Ishikawa (cell line): Measurements from ENCODE around the gene COTL1.

Source experiments
- CEBPB ChIP-seq: IDR thresholded peaks from 2 replicates; pipeline ENCODE4 v1.6.1; 2012
- CREB1 ChIP-seq: IDR thresholded peaks from 2 replicates; pipeline ENCODE4 v1.6.1; 2012; ENCODE audit warnings: low read depth
- EGR1 ChIP-seq: IDR thresholded peaks from 2 replicates; pipeline ENCODE4 v1.6.1; 2012
- EP300 ChIP-seq: IDR thresholded peaks from 2 replicates; pipeline ENCODE4 v1.6.1; 2012; ENCODE audit warnings: borderline replicate concordance
- FOXM1 ChIP-seq: IDR thresholded peaks from 2 replicates; pipeline ENCODE4 v1.6.1; 2012; ENCODE audit warnings: low read depth, borderline replicate concordance
- NFIC ChIP-seq: IDR thresholded peaks from 2 replicates; pipeline ENCODE4 v1.6.1; 2012
- RAD21 ChIP-seq: IDR thresholded peaks from 2 replicates; pipeline ENCODE4 v1.6.1; 2012; ENCODE audit warnings: low read depth
- REST ChIP-seq: IDR thresholded peaks from 2 replicates; pipeline ENCODE4 v1.6.1; 2012; ENCODE audit warnings: low read depth, mild to moderate bottlenecking
- TAF1 ChIP-seq: IDR thresholded peaks from 2 replicates; pipeline ENCODE4 v1.6.1; 2012; ENCODE audit warnings: low read depth, mild to moderate bottlenecking
- TCF12 ChIP-seq: IDR thresholded peaks from 2 replicates; pipeline ENCODE4 v1.6.1; 2012; ENCODE audit warnings: low read depth
- TEAD4 ChIP-seq: IDR thresholded peaks from 2 replicates; pipeline ENCODE4 v1.6.1; 2012
- USF1 ChIP-seq: IDR thresholded peaks from 2 replicates; pipeline ENCODE4 v1.6.1; 2012
- YY1 ChIP-seq: IDR thresholded peaks from 2 replicates; pipeline ENCODE4 v1.6.1; 2012; ENCODE audit warnings: low read depth
- ZBTB7A ChIP-seq: IDR thresholded peaks from 2 replicates; pipeline ENCODE4 v1.6.1; 2012; ENCODE audit warnings: low read depth
- TF ChIP-seq, protein P1 (sequence below): IDR thresholded peaks from 2 replicates; pipeline ENCODE4 v1.6.1; 2012

COTL1 gene

DNA sequence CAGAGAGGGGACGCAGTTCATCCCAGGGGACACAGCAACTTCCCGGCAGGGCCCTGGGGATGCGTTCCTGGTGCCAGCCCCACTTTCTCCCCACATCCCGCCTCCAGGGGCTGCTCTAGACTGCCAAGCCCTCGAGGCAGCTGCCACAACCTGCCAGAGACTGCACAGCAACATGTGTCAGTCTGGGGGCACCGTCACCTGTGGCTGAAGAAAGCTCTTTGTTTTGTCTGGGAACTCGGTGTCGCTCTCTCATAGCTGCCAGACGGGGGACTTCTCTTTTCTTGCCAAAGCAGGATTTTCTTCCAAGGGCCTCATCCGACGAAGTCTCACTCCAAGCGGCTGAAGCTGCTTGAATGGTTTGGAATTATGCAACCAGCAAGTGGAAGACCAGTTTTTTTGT lies 43.7 kb downstream of the COTL1 start:
- TF ChIP-seq TCF12, result no peak
- TF ChIP-seq FOXM1, result no peak
- TF ChIP-seq EGR1, result no peak
- no peak for TF ChIP-seq EP300
- TF ChIP-seq NFIC, result no peak
- TF ChIP-seq, protein P1, sequence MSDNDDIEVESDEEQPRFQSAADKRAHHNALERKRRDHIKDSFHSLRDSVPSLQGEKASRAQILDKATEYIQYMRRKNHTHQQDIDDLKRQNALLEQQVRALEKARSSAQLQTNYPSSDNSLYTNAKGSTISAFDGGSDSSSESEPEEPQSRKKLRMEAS, result no peak
- no peak for TF ChIP-seq CREB1
- no peak for TF ChIP-seq USF1
- no peak for TF ChIP-seq TAF1
- TF ChIP-seq ZBTB7A, result no peak
- TF ChIP-seq REST, result no peak
- TF ChIP-seq RAD21, result no peak
- TF ChIP-seq YY1, result no peak
- TF ChIP-seq TEAD4, result no peak
- no peak for TF ChIP-seq CEBPB

DNA sequence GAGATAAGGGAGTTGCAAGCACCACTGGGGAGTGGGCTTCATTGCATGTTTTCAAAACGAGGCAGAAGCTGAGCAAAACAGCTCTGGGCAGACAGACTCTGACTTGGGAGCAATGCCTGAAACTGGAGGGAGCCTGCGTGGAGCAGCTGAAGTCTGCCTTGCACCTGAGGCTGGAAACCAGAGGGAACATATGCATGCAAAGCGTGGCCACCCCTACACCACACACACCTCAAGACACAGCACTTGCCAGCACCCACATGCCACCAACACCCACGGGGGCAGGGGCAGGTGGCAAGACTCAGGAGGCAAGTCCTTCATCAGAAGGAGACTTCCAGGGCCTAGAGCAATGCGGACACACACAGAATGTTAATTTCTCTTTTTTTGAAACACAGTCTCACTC lies 45.8 kb downstream of the COTL1 start:
- TF ChIP-seq TCF12 (no peak), TAF1 (no peak), EP300 (no peak), EGR1 (no peak), CREB1 (no peak), RAD21 (no peak), CEBPB (no peak), USF1 (no peak), ZBTB7A (no peak), NFIC (no peak), TEAD4 (no peak), FOXM1 (no peak)
- TF ChIP-seq, protein P1, result no peak

DNA sequence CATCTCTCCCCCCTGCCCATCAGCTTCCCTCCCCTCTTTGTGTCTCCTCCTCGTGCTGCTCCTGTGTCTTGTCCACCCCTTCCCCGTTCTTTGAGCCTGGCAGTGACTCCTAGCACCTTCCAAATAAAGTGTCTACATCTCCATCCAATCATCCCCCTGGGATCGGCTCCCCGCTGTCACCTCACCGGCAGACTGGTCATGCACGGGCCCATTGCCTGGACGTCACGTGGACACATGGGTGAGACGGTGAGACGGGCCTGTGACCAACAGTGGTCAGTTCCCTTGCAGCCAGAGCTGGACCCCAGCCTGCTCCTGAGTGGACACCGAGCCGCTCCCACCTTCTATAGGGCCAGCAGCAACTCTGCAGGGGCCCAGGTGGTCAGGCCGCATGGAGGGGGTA lies 46.4 kb downstream of the COTL1 start:
- TF ChIP-seq USF1 (no peak), ZBTB7A (no peak), NFIC (no peak), YY1 (no peak), FOXM1 (no peak), TCF12 (no peak), CREB1 (no peak), EGR1 (no peak), TEAD4 (no peak), RAD21 (no peak), TAF1 (no peak)
- TF ChIP-seq, protein P1, result no peak

- no peak for TF ChIP-seq EP300
- no peak for TF ChIP-seq CEBPB
Observed at GRCh38 chr16:84570739-84571403, 47.0 kb downstream of the COTL1 start.

DNA sequence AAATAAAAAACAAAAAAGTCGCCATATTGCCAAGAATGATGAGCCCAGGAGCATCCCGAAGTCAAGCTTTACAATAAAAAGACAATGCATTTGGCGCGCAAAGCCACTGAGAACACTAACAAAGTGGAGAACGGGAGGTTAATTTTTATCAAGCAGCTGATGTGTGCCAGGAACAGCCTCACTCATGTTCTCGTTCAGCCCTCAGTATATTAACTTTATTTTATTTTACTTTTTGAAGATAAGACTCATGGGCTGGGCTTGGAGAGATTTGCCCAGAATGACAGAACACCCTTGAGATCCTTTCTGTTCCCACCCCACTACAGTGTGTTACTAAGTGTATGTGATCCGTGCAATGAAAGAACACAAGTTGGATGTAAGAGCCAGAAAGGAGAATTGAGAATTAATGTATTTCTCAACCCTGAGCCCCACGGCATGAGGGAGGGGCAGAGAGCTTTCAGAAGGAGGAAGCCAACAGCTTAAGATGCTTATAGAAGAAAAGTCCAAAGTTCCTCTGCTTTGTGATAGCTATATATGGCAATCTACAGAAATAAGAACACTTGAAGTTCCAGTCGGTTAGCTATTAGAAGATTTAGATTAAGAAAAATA lies 48.4 kb downstream of the COTL1 start:
- no peak for TF ChIP-seq NFIC
- no peak for TF ChIP-seq EGR1
- TF ChIP-seq FOXM1, result no peak
- TF ChIP-seq USF1, result no peak
- TF ChIP-seq ZBTB7A, result no peak

GRCh38 chr16:84568066-84568465 lies 49.8 kb downstream of the COTL1 start:
- no peak for TF ChIP-seq REST
- TF ChIP-seq EP300, result no peak
- no peak for TF ChIP-seq CEBPB
- no peak for TF ChIP-seq TCF12
- TF ChIP-seq NFIC, result no peak
- TF ChIP-seq, protein P1, result no peak
